ENCODE results near the gene DIP2A. TPM values are rescaled to one million over a fixed set of nuclear protein-coding genes. Genes with fewer than 3 reads are reported as not detected.
"Not testable (repeated sequence)": the region's sequence is repeated elsewhere in the genome, so short reads cannot be mapped to it uniquely, and the experiment has no call there.

Gene DIP2A
- total RNA-seq, 1 donor from 2014 or later = 25.9 TPM

GRCh38 chr21:46518983-46519583 is 60.4 kb downstream of the DIP2A start:
- intact Hi-C loops (cut with micrococcal nuclease) = no loop called here
- no peak for TF ChIP-seq CTCF (IDR thresholded peaks at IDR 0.05; ENCODE audit: borderline replicate concordance)
- Histone ChIP-seq H3K4me1 (peaks cover 34% of the 10 kb centered on the region), H3K27me3 (ENCODE audit: low read depth) (no peaks in the 10 kb centered on the region), H3K9me3 (replicated peaks) (peaks cover 5% of the 10 kb centered on the region), H3K36me3 (peaks cover 19% of the 10 kb centered on the region), H3K4me3 (no peak overlapping the region), H3K27ac (replicated peaks) (no peak overlapping the region)
- DNase-seq = no peak

- not testable (repeated sequence) for H3K27me3 ChIP-seq (ENCODE audit: low read depth)
Measured at GRCh38 chr21:46527393-46527792, 68.7 kb downstream of the DIP2A start.

GRCh38 chr21:46527801-46528200 is 69.1 kb downstream of the DIP2A start:
- H3K4me1 ChIP-seq = peaks cover 13% of the 10 kb centered on the region
- DNase-seq = no peak
- no peaks in the 10 kb centered on the region for H3K27me3 ChIP-seq (ENCODE audit: low read depth)
- no peak overlapping the region for H3K27ac ChIP-seq (replicated peaks)
- TF ChIP-seq CTCF (IDR thresholded peaks at IDR 0.05; ENCODE audit: borderline replicate concordance) = no peak
- intact Hi-C loops (cut with micrococcal nuclease) = no loop called here
- H3K4me3 ChIP-seq = no peak overlapping the region
- H3K36me3 ChIP-seq = peaks cover 38% of the 10 kb centered on the region
- no peaks in the 10 kb centered on the region for H3K9me3 ChIP-seq (replicated peaks)

More at GRCh38 chr21:46527393-46527792, 68.7 kb downstream of the DIP2A start:
- DNase-seq; H3K4me3 ChIP-seq; H3K27ac ChIP-seq (replicated peaks); intact Hi-C loops (cut with micrococcal nuclease); H3K9me3 ChIP-seq (replicated peaks): not testable (repeated sequence)
- H3K36me3 ChIP-seq = peaks cover 34% of the 10 kb centered on the region
- peaks cover 13% of the 10 kb centered on the region for H3K4me1 ChIP-seq

GRCh38 chr21:46532080-46532479 is 73.4 kb downstream of the DIP2A start:
- Histone ChIP-seq H3K27ac (replicated peaks) (no peak overlapping the region), H3K27me3 (ENCODE audit: low read depth) (no peaks in the 10 kb centered on the region), H3K9me3 (replicated peaks) (no peaks in the 10 kb centered on the region), H3K4me3 (no peak overlapping the region), H3K36me3 (peaks cover 76% of the 10 kb centered on the region), H3K4me1 (peaks cover 13% of the 10 kb centered on the region)
- DNase-seq = no peak
- intact Hi-C loops (cut with micrococcal nuclease) = no loop called here
- no peak for TF ChIP-seq CTCF (IDR thresholded peaks at IDR 0.05; ENCODE audit: borderline replicate concordance)

- no peak overlapping the region for H3K4me3 ChIP-seq
- no peak for DNase-seq
- H3K36me3 ChIP-seq = peaks cover 88% of the 10 kb centered on the region
- TF ChIP-seq CTCF (IDR thresholded peaks at IDR 0.05; ENCODE audit: borderline replicate concordance) = no peak
- H3K27ac ChIP-seq (replicated peaks) = no peak overlapping the region
- no peaks in the 10 kb centered on the region for H3K9me3 ChIP-seq (replicated peaks)
- peaks cover 23% of the 10 kb centered on the region for H3K4me1 ChIP-seq
- intact Hi-C loops (cut with micrococcal nuclease) = no loop called here
- no peaks in the 10 kb centered on the region for H3K27me3 ChIP-seq (ENCODE audit: low read depth)
Measured at GRCh38 chr21:46537026-46537425, 78.3 kb downstream of the DIP2A start.

GRCh38 chr21:46538262-46538661 is 79.6 kb downstream of the DIP2A start:
- H3K27me3 ChIP-seq (ENCODE audit: low read depth) = no peaks in the 10 kb centered on the region

More at GRCh38 chr21:46538262-46538661, 79.6 kb downstream of the DIP2A start:
- no peak for DNase-seq
- Histone ChIP-seq H3K4me3 (no peak overlapping the region), H3K9me3 (replicated peaks) (no peaks in the 10 kb centered on the region), H3K4me1 (peaks cover 23% of the 10 kb centered on the region), H3K27ac (replicated peaks) (no peak overlapping the region), H3K36me3 (peaks cover 88% of the 10 kb centered on the region)
- intact Hi-C loops (cut with micrococcal nuclease) = no loop called here
- no peak for TF ChIP-seq CTCF (IDR thresholded peaks at IDR 0.05; ENCODE audit: borderline replicate concordance)
